ENCODE measurements around the gene ANKHD1. TPM values are rescaled to one million over a fixed set of nuclear protein-coding genes. Genes with fewer than 3 reads are reported as not detected.

ANKHD1 gene
- polyA plus RNA-seq, 3 donors: 29.0 to 110 (median 43.6) TPM

DNA sequence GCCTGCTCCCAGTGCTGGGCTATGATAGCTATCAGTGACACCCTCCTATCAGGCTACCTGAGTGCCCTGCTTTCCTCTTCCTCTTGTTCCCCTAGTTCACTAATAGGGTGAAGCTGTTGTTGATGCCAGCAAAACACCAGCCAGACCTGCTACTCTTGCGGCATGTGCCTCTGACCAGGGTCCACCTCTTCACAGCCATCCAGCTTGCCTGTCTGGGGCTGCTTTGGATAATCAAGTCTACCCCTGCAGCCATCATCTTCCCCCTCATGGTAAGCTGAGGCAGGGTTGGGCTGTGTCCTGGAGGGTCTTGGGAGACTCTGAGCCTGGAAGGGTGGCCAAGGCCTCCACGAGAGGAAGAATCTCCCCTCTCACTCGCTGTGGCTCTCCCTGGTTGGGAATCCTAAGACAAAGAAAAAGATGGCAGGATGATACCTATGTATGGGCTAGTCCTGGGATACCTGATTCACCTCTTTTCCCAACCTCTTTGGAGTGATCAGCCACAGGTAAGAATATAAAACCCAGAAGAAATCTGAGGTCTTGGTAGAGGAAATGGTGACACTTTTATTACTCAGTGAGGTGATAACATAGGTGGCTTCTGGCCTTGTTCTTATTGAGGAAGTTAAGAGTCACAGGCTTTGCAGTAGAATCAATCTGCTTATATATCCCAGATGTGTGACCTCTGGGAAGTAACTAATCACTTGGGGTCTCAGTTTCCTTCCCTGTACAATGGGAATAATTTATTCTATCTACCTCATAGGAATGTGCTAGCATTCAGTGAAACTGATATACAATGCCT is 30.1 kb upstream of the ANKHD1 start:
- H3K27me3 Mint-ChIP-seq (ENCODE audit: low read depth in 3 of 3): peaks cover 0 to 2% (median 2%) of the 10 kb centered on the region in 3 donors
- no peaks in the 10 kb centered on the region for H3K9me3 ChIP-seq (replicated peaks in 1 of 2; ENCODE audit: control insufficient read depth in 1 of 2, insufficient read depth in 1 of 2, low read length in 2 of 2)
- peaks cover 0 to 6% of the 10 kb centered on the region in 2 donors for H3K4me1 ChIP-seq (ENCODE audit: control insufficient read depth in 1 of 2, insufficient read depth in 2 of 2, low read length in 2 of 2)
- H3K36me3 ChIP-seq (replicated peaks in 1 of 2; ENCODE audit: control insufficient read depth in 1 of 2, insufficient read depth in 2 of 2, low read length in 2 of 2): no peaks in the 10 kb centered on the region
- H3K4me3 Mint-ChIP-seq: no peak overlapping the region
- DNase-seq: no peak
- H3K4me2 ChIP-seq (replicated peaks; ENCODE audit: extremely low read depth, low read length, poor library complexity, severe bottlenecking): no peak overlapping the region
- H3K9ac ChIP-seq (ENCODE audit: insufficient read depth, low read length, poor library complexity, severe bottlenecking): no peak overlapping the region
- 100% methylated on average over 1 of the region's 3 CpGs for WGBS (ENCODE audit: insufficient coverage)
- no peaks in the 10 kb centered on the region for H4K20me1 ChIP-seq (ENCODE audit: insufficient read depth, low read length)
- H3K4me3 ChIP-seq (replicated peaks in 1 of 3; ENCODE audit: low read depth in 2 of 3, low read length in 3 of 3): no peak overlapping the region
- H3K79me2 ChIP-seq (ENCODE audit: insufficient read depth, low read length): no peaks in the 10 kb centered on the region
- H3K4me1 Mint-ChIP-seq: peaks cover 7% of the 10 kb centered on the region
- H3K27ac Mint-ChIP-seq: peak overlapping the region in 1 of 7 donors; percentile 19
- intact Hi-C loops (cut with micrococcal nuclease): loop anchor here in 1 of 2 donors (10.0 kb wide), 1 partner anchor 353 kb away; no protein-coding TSS in a partner anchor
- TF ChIP-seq, protein P1, sequence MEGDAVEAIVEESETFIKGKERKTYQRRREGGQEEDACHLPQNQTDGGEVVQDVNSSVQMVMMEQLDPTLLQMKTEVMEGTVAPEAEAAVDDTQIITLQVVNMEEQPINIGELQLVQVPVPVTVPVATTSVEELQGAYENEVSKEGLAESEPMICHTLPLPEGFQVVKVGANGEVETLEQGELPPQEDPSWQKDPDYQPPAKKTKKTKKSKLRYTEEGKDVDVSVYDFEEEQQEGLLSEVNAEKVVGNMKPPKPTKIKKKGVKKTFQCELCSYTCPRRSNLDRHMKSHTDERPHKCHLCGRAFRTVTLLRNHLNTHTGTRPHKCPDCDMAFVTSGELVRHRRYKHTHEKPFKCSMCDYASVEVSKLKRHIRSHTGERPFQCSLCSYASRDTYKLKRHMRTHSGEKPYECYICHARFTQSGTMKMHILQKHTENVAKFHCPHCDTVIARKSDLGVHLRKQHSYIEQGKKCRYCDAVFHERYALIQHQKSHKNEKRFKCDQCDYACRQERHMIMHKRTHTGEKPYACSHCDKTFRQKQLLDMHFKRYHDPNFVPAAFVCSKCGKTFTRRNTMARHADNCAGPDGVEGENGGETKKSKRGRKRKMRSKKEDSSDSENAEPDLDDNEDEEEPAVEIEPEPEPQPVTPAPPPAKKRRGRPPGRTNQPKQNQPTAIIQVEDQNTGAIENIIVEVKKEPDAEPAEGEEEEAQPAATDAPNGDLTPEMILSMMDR (IDR thresholded peaks at IDR 0.05): no peak
- no peak overlapping the region for H2AFZ ChIP-seq (ENCODE audit: insufficient read depth, low read depth, low read length, poor library complexity, severe bottlenecking)
- no peaks in the 10 kb centered on the region for H3K27me3 ChIP-seq (ENCODE audit: control insufficient read depth in 2 of 2, insufficient read depth in 2 of 2, low read length in 2 of 2)
- H3K27ac ChIP-seq (ENCODE audit: low read depth in 1 of 2, low read length in 2 of 2): no peak overlapping the region
- H3K36me3 Mint-ChIP-seq: no peaks in the 10 kb centered on the region
- H3K9me3 Mint-ChIP-seq: no peaks in the 10 kb centered on the region

DNA sequence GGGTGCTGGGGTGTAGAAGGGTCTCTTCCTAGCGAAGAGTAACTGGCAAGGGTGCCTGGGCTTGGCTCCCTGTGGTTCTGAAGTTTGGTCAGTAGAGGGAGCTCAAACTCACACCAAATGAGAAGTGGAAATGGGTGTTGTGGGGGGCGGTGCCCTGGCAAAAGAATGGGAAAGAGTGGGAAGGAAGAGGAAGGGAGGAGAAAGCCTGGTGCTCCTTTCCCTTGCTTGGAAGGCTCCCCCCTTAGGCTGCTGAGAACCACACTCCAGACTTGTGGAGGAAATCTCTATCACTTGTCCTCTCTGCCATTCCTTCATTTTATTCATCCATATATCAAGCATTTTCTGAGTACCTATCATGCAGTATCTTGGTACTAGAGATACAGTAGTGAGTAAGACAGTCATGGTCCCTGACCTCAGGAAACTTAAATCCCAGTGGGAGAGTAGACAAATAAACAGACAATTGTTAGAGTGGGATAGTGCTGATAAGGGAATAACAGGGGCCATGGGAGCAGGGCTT is 28.6 kb upstream of the ANKHD1 start:
- Histone ChIP-seq H3K4me1 (ENCODE audit: control insufficient read depth in 1 of 2, insufficient read depth in 2 of 2, low read length in 2 of 2) (peaks cover 0 to 6% of the 10 kb centered on the region in 2 donors), H2AFZ (ENCODE audit: insufficient read depth, low read depth, low read length, poor library complexity, severe bottlenecking) (peak overlapping the region; percentile 21), H3K27ac (ENCODE audit: low read depth in 1 of 2, low read length in 2 of 2) (no peak overlapping the region), H3K79me2 (ENCODE audit: insufficient read depth, low read length) (no peaks in the 10 kb centered on the region), H3K27me3 (ENCODE audit: control insufficient read depth in 2 of 2, insufficient read depth in 2 of 2, low read length in 2 of 2) (no peaks in the 10 kb centered on the region), H3K36me3 (replicated peaks in 1 of 2; ENCODE audit: control insufficient read depth in 1 of 2, insufficient read depth in 2 of 2, low read length in 2 of 2) (no peaks in the 10 kb centered on the region), H3K4me3 (replicated peaks in 1 of 3; ENCODE audit: low read depth in 2 of 3, low read length in 3 of 3) (no peak overlapping the region), H3K9ac (ENCODE audit: insufficient read depth, low read length, poor library complexity, severe bottlenecking) (no peak overlapping the region), H4K20me1 (ENCODE audit: insufficient read depth, low read length) (no peaks in the 10 kb centered on the region), H3K9me3 (replicated peaks in 1 of 2; ENCODE audit: control insufficient read depth in 1 of 2, insufficient read depth in 1 of 2, low read length in 2 of 2) (no peaks in the 10 kb centered on the region), H3K4me2 (replicated peaks; ENCODE audit: extremely low read depth, low read length, poor library complexity, severe bottlenecking) (no peak overlapping the region)
- no peaks in the 10 kb centered on the region for H3K36me3 Mint-ChIP-seq
- peaks cover 7% of the 10 kb centered on the region for H3K4me1 Mint-ChIP-seq
- H3K27ac Mint-ChIP-seq: peak overlapping the region in 2 of 7 donors; percentile 41 to 54
- H3K9me3 Mint-ChIP-seq: no peaks in the 10 kb centered on the region
- intact Hi-C loops (cut with micrococcal nuclease): loop anchor here in 1 of 2 donors (10.0 kb wide), 1 partner anchor 352 kb away; no protein-coding TSS in a partner anchor
- H3K27me3 Mint-ChIP-seq (ENCODE audit: low read depth in 3 of 3): peaks cover 0 to 2% (median 2%) of the 10 kb centered on the region in 3 donors
- peak; percentile 16 to 51 (median 38) for DNase-seq
- H3K4me3 Mint-ChIP-seq: no peak overlapping the region
- TF ChIP-seq, protein P1 (IDR thresholded peaks at IDR 0.05): peak; percentile 91
- WGBS (ENCODE audit: insufficient coverage): 0% methylated on average over 1 of the region's 2 CpGs

Measured in CD14-positive monocyte (primary cell).